HG02840 (cell line): ENCODE measurements around the gene KSR2.
"Not testable (repeated sequence)": the region's sequence is repeated elsewhere in the genome, so short reads cannot be mapped to it uniquely, and the experiment has no call there.

Source experiments
- ATAC-seq: cut with Tn5 transposase; IDR thresholded peaks from one replicate; pipeline ENCODE4 v1.9.1; 2021; ENCODE audit warnings: mild to moderate bottlenecking, moderate library complexity, moderate number of reproducible peaks; ENCODE audit not compliant: unreplicated experiment, low FRiP score

The KSR2 gene

DNA sequence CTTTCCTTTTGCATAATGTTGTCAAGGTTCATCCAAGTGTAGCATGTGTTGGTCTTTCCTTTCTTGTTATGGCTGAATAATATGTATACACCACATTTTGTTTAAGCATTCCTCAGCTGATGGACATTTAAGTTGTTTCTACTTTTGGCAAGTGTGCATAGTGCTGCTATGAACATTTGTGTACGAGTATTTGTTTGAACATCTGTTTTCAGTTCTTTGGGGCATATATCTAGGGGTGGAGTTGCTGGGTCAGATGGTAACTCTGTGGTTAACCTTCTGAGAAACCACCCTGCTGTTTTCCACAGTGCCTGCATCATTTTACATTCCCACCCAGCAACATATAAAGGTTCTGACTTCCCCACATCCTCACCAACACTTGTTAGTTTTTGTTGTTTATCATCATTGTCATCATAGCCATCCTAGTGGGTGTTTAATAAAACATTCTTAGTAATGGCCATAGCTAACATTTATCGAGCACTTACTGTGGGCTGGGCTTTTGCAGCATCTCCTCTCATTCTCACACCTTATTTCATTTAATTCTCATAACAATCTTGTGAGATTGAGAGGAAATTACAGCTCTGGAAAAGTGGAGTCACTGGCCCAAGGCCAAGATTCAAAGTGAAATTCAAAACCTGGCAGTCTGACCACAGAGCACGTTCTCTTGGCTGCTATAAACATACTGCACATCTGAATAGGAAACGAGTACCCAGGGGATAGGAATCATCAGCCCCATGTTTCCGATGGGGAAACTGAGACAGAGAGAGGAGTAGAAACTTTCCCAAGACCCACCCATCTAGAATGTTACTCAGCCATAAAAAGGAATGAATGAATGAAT is 193.6 kb downstream of the KSR2 start:
- no peak for ATAC-seq

DNA sequence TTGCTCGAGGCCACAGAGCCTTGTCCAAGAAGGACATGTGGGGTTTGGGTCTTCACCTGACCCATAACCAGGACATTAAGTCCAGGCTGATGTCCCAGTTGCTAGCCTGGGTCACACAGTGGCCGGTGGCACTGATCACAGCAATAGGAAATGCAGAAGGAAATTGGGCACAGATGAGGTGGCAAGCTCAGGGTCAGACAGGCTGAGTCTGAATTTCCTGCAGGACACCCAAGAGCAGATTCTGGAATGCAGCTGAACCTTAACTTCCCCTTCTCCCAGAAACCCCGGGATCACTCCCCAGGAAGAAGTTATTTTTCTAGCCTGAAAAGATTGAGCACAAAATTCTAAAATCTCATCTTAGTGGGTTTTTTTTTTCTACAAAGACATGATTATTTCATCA is 199.9 kb downstream of the KSR2 start:
- no peak for ATAC-seq

DNA sequence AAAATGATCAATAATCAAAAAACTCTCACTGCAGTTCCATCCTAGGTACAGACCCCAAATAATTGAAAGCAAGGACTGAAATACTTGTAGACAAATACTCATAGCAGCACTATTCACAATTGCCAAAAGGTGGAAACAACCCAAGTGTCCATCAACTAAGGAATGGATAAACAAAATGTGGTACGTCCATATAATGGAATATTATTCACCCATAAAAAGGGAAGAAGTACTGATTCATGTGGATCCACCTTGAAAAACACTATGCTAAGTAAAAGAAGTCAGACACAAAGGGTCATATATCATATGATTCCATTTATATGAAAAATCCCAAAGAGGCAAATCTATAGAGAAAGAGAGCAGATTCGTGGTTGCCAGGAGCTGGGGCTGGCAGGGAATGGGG is 202.8 kb downstream of the KSR2 start:
- no peak for ATAC-seq

DNA sequence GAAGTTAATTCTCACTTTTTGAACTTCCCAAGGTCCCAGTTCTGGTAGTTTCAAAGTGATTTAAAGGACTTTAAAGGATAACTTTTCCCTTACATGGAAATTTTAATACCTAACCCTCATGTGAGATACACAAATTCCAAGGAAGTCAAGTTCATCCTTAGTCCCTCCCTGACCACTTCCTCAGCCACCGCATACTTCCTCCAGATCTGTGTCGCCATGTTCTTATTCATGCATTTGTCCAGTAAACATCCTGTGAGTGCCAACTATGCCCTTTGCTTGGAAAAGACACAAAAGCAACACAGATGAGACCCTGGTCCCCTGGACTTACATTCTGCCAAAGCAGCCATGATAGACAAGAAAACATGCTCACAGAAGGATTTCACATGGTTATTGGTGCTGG is 206.6 kb downstream of the KSR2 start:
- no peak for ATAC-seq

DNA sequence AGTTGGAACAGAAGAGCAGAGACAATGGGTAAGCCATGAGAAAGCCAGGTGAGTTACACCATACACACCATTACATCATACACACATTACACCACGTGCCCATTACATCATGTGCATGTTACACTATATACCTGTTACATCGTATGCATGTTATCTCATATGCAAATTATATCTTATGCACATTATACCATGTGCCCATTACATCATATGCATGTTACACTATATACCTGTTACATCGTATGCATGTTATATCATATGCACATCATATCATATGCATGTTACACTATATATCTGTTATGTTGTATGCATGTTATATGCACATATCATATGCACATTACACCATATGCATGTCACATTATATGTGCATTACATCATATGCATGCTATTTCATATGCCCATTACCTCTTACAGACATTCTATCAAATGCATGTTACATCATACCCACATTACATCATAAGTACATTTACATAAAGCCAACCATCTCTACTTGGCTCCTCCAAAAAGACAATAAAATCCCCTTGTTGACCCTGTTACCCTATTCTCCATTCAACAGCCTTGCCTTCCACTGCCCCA is 207.2 kb downstream of the KSR2 start:
- ATAC-seq = no peak

DNA sequence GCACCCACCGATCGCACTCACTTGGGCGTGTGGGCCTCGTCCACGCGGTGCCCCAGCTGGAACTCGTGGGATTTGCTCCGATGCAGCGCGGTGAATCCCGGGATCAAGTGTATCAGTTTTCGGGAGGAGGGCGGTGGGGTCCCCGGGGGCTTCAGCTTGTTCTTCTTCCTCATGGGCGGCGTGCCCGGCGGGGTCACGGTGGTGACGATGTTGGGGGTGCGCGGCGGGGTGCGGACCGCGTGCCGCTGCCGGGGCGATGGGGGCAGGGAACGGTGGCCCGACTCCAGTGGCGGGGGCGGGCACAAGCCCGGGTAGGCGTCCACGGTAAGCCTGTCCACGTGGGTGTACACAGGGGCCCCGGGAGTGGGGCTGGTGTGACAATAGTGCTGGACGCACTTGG is 207.8 kb downstream of the KSR2 start:
- ATAC-seq = no peak

DNA sequence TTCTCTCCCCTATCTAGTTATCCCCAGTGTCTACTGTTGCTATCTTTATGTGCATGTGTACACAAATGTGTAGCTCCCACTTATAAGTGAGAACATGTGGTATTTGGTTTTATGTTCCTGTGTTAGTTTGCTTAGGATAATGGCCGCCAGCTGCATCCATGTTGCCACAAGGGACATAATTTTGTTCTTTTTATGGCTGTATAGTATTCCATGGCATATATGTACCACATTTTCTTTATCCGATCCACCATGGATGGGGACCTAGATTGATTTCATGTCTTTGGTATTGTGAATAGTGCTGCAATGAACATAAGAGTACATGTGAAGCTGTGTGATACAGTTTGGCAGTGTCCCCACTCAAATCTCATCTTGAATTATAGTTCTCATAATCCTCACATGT is 218.1 kb downstream of the KSR2 start:
- ATAC-seq = no peak

DNA sequence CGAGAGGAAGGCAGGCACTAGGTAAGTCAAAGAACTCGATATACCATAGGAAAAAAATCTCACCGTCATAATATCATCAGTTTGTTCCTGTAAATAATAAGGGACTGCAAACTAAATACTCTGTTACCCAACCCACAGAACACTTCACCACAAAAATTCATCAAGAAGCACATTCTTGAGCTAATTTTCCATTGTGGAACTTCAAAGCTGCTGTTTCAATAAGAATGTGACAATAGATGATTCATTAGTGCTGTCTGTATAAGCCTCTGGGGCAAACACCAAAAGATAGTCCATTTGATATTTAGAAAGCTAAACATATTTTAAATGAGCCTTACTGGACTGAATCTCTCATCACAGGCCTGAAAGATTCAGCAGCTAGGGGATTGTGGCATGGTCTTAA is 219.4 kb downstream of the KSR2 start:
- ATAC-seq = no peak

DNA sequence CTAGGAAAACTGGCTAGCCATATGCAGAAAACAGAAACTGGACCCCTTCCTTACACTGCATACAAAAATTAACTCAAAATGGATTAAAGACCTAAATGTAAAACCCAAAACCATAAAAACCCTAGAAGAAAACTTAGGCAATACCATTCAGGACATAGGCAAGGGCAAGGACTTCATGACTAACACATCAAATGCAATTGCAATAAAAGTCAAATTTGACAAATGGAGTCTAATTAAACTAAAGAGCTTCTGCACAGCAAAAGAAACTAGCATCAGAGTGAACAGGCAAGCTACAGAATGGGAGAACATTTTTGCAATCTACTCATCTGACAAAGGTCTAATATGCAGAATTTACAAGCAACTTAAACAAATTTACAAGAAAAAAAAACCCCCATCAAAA is 222.4 kb downstream of the KSR2 start:
- ATAC-seq = not testable (repeated sequence)

DNA sequence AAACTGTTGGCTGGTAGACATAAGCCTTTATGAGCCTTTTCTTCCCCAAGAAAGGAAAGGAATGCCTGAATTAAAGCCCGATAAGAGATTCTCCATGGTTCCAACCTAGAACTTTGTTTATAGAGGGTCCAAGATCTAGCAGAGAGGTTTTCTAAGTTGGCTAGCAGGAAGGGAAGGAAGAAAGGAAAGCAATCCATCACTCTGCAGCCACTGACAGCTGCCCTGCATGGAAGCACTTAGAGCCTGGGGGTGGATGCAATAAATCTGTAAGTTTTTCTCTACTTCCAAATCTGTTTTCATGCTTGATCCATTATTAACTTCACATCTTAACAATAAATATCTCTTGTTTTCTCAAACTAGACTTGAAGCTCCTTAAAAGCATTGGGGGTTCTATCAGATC is 224.4 kb downstream of the KSR2 start:
- ATAC-seq = no peak

DNA sequence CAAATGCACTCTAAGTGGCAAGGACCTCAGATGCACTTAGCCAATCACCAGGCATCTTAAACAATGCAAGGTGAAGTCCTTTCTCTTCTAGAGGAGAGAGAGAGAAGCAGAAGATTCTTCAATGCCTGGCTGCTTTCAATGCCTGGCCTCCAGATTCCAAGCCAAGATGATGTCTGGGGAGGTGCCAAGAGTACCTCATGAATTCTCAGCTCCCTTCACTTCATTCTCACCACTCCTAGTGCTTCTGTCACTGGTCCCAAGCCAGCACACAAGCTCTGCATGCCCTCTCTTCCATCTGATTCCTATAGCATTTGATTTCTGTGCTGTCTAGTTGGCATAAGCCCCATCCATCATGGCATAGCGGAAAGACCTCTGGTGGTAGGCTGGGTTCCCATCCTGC is 225.0 kb downstream of the KSR2 start:
- ATAC-seq = no peak

DNA sequence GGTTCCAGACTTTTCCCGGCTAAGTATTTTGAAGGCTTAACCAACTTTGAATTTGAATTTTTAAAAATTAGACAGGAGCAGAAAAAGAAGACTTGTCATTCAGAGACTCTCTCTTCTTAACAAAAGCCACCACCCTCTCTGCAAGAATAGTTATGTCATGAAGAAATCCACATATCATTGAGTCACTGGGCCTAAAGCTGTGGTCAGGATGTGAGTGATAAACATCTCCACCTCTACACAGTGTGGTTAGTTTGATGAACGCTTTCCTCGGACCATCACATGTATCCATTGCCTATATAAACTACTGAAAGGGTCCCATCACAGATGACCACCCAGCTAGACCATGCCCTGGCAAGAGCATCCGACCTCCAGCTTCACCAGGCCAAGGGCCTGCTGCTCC is 226.1 kb downstream of the KSR2 start:
- ATAC-seq = no peak

DNA sequence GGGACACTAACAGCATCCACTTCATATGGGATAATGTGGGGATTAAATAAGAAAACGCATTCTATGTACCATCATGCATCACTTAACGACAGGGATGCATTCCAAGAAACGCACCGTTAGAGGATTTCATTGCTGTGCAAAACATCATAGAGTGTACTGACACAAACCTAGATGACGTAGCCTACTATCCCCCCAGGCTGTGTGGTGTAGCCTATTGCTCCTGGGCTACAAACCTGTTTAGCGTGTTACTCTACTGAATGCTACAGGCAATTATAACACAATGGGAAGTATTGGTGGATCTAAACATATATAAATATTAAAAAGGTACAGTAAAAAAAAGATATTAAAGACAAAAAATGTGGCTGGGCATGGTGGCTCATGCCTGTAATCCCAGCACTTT is 230.6 kb downstream of the KSR2 start:
- ATAC-seq = no peak

DNA sequence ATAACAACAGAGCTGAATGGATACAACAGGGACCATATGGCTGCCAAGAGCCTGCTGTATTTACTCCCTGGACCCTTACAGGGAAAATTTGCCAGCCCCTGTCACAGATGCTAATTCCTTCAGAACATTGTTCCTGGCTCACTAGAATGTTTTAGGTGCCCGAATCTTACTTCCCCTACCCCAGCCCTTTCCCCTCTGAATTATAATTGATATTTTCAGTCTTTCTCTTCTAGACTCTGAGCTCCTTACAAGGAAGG is 235.3 kb downstream of the KSR2 start:
- ATAC-seq = no peak

DNA sequence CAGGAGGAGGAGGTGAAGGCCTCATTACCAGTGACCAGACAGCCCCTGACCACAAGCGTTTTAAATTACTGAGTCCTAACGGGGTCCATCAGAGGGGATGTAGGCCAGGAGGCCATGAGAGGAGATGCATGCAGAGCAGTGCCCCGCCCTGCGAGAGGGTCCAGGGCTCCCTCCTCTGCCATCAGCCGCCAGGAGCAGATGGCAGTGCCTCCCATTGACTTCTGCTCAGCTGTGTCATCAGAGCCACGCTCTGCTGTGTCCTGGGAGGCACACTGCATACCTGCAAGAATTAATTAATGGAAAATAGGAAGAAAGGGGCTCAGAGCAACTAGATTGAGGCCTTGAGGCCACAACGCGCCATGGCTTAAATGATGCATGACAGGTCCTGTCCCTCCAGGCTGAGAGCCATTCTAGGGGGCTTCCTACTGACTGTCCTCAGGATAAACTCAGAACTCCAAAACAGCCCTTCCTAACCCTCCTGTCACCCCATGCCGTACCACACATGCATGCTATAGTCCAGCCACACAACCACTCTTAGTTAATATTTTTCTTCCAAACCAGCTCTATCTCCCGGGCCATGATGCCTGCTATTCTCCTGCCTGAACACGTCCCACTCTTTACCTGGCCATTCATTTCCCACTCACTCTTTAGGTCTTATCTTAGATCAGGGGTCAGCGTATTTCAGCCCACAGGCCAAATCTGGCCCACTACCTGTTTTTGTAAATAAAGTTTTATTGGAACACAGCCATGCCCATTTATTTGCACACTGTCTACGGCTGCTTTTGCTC is 235.8 kb downstream of the KSR2 start:
- no peak for ATAC-seq

DNA sequence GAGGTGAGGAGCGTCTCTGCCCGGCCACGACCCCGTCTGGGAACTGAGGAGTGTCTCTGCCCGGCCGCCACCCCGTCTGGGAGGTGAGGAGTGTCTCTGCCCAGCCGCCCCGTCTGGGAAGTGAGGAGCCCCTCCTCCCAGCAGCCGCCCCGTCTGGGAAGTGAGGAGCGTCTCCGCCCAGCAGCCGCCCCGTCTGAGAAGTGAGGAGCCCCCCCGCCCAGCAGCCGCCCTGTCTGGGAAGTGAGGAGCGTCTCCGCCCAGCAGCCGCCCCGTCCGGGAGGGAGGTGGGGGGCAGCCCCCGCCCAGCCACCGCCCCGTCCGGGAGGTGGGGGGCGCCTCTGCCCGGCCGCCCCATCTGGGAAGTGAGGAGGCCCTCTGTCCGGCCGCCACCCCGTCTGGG is 237.7 kb downstream of the KSR2 start:
- not testable (repeated sequence) for ATAC-seq

DNA sequence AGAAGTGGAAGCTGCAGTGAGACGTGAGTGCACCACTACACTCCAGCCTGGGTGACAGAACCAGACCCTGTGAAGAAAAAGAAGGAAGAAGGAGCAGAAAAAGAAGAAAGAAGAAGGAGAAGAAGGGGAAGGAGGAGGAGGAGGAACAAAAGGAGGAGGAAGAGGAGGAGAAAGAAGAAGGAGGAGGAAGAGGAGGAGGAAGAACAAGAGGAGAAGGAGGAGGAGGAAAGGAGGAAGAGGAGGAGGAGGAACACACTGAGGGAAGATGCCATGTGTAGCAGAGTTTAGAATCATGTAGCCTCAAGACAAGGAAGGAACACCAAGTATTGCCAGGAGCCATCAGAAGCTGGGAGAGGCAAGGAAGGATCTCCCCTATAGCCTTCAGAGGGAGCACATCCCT is 241.5 kb downstream of the KSR2 start:
- ATAC-seq = no peak

DNA sequence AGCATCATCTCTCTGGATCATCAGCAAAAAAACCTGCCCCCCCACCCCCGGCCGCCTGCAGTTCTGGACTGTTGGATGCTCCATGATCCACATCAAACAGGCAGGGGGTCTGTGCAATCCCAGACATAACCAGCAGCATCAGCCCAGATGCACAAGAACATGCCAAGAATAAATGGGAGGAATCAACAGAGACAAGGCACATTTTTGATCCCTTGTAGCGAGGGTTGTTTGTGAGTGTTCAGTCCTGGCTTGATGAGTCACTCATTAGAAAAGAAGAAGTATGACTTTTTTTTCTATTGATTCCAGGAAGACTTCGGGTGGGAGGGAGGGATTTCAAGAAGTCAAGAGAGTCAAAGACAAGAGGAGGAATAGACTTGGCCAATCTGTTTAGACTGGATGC is 244.2 kb downstream of the KSR2 start:
- no peak for ATAC-seq

DNA sequence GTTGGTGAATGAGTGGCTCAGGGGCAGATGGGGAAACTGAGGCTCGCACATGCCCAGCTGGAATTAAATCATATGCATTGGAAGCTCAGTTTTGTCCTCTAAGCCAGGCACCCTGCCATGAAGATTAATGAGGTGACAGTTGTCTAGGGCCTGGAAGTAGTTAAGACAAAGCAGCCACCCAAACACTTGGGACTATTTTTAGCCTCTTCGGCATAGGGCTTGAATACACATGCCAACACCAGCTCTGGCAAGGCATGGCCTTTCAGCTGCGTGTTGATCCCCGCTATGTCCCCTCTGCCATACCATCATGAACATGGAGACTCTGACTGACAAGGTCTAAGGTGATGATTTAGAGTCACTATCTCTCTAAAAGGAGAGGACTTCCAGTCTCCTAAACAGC is 250.2 kb downstream of the KSR2 start:
- ATAC-seq = no peak

DNA sequence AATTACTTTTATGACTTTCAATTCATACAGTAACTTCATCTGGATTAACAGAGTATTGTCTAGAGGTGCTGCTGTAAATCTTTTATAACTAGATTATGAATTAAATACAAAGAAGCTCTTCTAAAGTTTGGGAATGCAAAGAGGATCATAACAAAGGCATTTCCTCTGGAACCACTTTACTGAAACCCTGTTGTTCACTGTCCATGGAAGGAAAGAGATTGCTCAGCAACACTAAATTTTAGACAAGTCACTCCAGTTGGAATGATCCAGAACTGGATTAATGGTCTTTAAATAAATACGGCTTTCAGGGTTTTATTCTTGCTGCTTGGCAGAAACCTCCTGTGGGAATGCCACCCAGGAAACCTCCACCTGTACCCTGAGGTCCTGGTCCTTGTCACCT is 250.6 kb downstream of the KSR2 start:
- no peak for ATAC-seq

DNA sequence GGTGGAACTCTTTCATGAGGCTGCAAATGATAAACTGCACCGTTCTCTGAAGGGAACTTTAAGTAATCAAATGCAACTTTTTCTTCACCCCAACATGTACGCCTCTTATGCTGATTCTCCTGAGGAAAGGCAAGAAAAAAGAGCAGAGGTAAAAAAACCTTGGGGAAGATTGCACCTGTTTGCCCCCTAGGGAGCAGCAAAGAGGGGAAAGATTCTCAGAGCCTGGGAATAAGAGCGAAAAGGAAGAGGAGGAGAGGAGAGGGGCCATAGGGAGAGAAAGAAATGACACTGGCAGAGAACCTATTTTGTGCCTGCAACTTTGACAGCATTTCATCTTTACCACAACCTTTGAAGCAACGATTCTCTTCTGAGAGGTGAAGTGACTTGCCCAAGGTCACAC is 254.6 kb downstream of the KSR2 start:
- ATAC-seq = no peak

DNA sequence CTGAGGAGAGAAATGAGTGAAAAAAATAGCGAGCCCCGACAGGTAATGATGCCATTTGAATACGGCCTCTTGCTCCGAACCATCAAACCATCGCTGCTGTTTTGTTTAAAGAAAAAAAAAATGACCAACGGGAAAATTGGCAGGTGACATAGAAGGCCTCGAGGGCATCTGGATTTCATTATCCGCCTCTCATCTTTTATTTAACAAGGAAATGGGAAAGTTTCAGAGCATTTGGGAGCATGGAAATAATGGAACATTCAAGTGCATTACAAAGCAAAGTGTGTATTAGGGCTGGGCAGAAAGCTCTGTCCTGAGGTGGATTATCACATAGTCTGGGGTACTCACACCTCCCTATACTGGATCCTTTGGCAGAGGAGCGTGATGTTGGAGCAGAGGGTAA is 258.7 kb downstream of the KSR2 start:
- ATAC-seq = no peak
